Stimulated activated naive CD4-positive, alpha-beta T cell (primary cell): ENCODE data around the gene NPAS3.

ENCODE experiments used
- DNase-seq, 6 experiments: peaks; one replicate each; lab custom pipeline; 2025; lab: John Stamatoyannopoulos, UW

The NPAS3 gene

GRCh38 chr14:33714527-33715226 lies 776.0 kb downstream of the NPAS3 start:
- DNase-seq, result no peak

- DNase-seq, result no peak
Measured at GRCh38 chr14:33715227-33715528, 776.5 kb downstream of the NPAS3 start.

GRCh38 chr14:33716921-33717320 lies 778.2 kb downstream of the NPAS3 start:
- DNase-seq, result no peak

GRCh38 chr14:33717866-33718265 lies 779.2 kb downstream of the NPAS3 start:
- DNase-seq, result no peak

GRCh38 chr14:33720284-33720787 lies 781.7 kb downstream of the NPAS3 start:
- DNase-seq, result no peak

- DNase-seq, result no peak
Measured at GRCh38 chr14:33726685-33727084, 788.0 kb downstream of the NPAS3 start.

- no peak for DNase-seq
Measured at GRCh38 chr14:33727606-33728005, 788.9 kb downstream of the NPAS3 start.

- no peak for DNase-seq
Measured at GRCh38 chr14:33728010-33728498, 789.4 kb downstream of the NPAS3 start.

GRCh38 chr14:33730156-33730555 lies 791.5 kb downstream of the NPAS3 start:
- DNase-seq, result no peak

- no peak for DNase-seq
Measured at GRCh38 chr14:33732175-33732574, 793.5 kb downstream of the NPAS3 start.

GRCh38 chr14:33733310-33733709 lies 794.6 kb downstream of the NPAS3 start:
- DNase-seq, result no peak

- no peak for DNase-seq
Measured at GRCh38 chr14:33733721-33734120, 795.0 kb downstream of the NPAS3 start.

GRCh38 chr14:33734387-33734786 lies 795.7 kb downstream of the NPAS3 start:
- no peak for DNase-seq

GRCh38 chr14:33736299-33736825 lies 797.7 kb downstream of the NPAS3 start:
- no peak for DNase-seq

- DNase-seq, result no peak
Measured at GRCh38 chr14:33736979-33737378, 798.3 kb downstream of the NPAS3 start.

GRCh38 chr14:33737446-33737845 lies 798.8 kb downstream of the NPAS3 start:
- DNase-seq, result no peak

- DNase-seq, result no peak
Measured at GRCh38 chr14:33738029-33738428, 799.4 kb downstream of the NPAS3 start.

GRCh38 chr14:33738491-33738890 lies 799.8 kb downstream of the NPAS3 start:
- no peak for DNase-seq

GRCh38 chr14:33740531-33740930 lies 801.9 kb downstream of the NPAS3 start:
- DNase-seq, result no peak

- no peak for DNase-seq
Measured at GRCh38 chr14:33742166-33742565, 803.5 kb downstream of the NPAS3 start.

GRCh38 chr14:33745163-33745562 lies 806.5 kb downstream of the NPAS3 start:
- no peak for DNase-seq

- DNase-seq, result no peak
Measured at GRCh38 chr14:33747749-33748148, 809.1 kb downstream of the NPAS3 start.

- DNase-seq, result no peak
Measured at GRCh38 chr14:33754261-33754660, 815.6 kb downstream of the NPAS3 start.

- DNase-seq, result no peak
Measured at GRCh38 chr14:33755358-33755757, 816.7 kb downstream of the NPAS3 start.
